HG02642 (cell line): ENCODE results near the gene NOS1AP.

ENCODE experiments used
- ATAC-seq: cut with Tn5 transposase; IDR thresholded peaks from one replicate; pipeline ENCODE4 v1.9.1; 2021; ENCODE audit warnings: mild to moderate bottlenecking; ENCODE audit not compliant: unreplicated experiment, poor library complexity

NOS1AP gene

DNA sequence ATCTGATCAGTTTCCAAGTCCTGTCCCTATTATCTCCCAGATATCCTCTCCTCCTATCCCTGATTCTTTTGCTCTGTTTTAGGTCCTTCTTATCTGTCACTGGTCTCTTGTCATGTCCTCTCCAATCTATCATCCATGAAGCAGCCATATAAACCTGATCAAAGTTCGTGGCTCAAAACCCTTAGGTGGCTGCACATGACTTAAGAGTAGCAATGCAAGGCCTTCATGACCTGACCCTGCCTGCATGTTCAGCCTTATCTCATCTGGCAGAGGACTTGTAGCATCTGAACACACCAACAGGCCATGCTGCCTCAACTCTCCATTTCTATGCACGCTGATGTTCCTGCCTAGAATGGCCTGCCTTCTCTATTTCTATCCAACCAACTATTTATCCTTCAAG, 65.2 kb downstream of the NOS1AP start:
- no peak for ATAC-seq

DNA sequence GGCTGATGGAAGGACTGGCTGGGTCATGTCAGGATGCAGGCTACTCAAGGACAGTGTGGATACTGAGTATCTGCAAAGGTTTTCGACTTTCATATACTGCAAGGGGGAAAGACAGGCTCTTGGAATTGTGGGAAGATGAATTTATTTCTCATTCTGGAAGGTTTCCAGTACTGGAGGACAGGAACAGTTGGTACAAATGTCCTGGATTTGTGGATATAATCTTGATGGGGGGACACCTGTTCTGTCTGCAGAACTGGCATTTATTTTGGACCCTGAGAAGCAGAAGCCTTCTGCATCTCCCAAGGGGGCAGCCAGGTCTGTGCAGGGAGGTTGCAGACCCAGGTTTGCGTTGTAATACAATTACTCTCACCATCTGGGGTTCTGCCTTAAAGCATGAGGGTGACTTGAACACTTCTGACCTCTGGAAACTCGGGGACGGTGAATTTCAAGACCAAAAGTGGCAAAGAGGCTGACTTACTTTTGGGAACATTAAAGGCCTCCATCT, 65.8 kb downstream of the NOS1AP start:
- ATAC-seq, result no peak

DNA sequence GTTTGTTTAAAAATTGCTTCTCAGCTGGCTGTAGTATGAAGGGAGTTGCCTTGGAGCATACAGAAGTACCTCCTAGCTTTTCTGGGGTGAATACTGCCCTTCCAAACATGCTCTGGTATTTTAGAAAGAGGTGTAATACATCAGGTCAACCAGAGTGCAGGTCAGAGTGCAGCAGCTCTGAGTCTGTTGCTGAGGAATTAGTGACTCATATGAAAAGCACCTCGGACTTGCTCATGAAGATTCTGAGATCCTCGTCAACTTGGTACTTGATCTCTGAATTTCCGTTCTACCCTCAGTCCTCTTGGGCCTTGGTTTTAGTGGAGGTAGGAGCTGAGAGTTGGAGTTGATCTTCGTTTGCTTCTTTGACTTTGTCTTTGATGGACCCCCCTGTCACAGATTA, 67.3 kb downstream of the NOS1AP start:
- no peak for ATAC-seq

DNA sequence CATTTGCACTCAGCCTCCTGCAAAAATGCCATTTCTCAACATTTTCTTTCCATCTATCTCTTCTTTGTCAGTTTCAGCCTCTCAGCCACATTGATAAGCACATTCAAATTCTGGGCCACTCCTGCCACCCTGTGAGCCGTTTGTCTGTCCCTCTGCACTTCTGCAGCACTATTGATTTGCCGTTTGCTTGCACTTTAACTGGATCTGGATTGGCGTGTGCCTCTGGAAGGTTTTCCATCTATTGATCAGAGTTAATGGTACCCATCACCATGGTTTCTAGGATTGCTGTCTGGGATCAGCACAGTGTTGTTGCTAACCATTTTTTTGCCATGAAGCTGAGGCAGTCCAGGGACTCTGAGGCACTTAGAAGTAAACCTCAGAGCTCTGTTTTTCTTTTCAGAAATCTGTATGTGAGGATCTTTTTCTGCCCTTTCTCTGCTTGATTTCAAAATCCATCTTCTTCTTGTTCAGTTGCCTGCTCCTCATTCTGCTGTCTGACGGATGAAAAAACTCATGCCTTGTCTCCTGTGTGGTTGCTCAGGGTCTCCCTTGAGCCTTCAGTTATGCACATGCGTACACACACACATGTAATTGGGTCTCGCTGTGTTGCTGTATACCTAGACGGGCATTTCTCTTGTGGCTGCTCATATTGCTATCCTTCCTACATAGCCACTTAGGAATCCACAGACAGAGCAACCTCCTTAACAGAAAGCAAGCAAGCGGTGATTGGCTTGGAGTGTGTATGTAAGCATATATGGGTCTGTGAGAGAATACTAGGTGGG, 67.9 kb downstream of the NOS1AP start:
- no peak for ATAC-seq

DNA sequence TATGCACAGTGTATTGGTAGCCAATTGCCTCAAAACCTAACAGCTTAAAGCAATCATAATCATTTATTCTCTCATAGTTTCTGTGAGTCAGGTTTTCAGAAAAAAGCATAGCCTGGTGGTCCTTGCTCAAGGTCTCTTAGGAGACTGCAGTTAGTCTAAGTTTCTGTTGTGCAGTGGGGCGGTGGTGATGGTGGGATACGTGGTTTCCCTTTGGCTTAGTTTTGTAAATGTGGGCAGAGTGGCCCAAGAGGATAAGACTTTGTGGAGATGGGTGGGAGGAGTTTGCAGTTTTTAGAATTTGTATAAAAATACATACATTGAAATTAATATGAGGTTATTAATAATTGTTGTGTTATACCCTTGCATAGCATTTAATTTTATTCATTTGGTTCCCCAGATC, 68.6 kb downstream of the NOS1AP start:
- ATAC-seq, result no peak

DNA sequence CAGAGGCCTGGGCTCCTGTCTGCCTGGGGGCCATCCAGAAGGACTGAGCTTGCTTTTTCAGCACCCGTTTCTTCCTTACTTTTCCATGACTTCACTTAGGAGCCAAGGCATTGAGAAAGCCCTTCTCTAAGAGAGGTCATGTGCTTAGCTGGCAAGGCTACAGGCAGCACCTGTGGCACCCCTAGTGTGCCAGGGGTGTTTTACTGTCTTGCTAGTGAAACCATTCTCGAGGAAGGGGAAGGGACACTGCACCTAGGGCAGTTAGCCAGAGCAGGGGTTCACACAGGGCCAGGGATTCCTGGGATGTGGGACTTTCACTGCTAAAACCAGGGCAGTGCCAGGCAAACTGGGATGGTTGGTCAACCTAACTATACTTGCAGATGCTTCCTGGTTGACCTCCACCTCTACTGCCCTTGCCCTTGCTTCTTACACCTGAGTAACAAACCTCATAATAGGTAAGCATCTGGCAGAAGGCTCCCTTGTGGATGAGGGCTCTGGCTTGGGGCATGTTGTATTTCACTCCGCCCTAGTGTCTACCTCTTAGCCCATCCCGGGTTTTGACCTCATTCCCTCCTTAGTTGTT, 69.2 kb downstream of the NOS1AP start:
- no peak for ATAC-seq

DNA sequence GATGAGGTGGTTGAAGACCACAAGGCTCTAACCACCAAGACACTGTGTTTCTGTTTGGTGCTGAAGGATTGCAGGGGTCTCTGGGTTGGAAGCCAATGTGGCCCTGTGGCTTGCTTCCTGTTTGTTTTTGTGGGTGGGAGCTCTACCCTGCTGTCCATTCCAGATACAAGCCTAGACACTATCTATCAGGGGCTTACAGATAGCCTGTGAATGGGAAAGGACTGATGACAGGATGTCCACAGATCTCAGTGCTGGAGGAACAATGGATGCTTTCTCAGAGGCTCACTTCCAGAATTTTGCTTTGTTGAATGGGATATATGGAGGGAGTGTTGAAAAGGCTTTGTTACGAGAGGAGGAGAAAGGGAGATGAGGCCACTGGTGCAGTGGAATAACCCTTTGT, 69.7 kb downstream of the NOS1AP start:
- no peak for ATAC-seq

DNA sequence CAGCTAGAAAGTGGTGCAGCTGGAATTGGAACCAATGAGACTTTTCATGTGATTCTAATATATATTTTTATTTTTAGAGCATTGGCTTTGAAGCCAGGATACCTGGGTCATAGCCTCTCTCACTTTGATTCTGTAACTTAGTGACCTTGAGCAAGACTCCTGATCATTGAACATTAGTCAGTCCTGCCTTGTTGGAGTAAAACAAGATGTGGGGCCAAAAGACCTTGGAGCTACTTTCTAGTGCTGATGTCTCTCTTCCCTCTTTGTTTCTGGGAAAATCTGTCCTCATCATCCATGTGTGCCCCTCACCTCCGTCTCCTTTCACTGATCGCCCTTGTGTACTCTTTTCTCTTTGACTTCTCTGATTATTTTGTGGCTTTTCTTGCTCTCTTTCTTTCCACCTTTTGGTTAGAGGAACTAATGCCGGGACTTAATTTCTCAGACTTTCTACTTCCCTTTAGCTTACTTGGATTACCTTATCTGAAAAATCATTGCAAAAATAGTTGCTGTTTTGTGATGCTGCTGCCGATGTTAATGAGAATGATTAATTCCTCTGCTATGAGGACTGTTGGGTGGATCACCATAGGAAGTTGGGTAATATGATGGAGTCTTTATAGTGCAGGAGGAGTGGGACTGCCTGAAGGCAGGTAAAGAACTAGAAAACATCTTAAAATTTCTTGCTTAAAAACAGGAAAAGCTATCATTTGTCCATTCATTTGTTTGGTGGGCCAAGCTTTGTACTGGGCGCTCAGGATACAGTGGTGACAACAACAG, 72.0 kb downstream of the NOS1AP start:
- no peak for ATAC-seq

DNA sequence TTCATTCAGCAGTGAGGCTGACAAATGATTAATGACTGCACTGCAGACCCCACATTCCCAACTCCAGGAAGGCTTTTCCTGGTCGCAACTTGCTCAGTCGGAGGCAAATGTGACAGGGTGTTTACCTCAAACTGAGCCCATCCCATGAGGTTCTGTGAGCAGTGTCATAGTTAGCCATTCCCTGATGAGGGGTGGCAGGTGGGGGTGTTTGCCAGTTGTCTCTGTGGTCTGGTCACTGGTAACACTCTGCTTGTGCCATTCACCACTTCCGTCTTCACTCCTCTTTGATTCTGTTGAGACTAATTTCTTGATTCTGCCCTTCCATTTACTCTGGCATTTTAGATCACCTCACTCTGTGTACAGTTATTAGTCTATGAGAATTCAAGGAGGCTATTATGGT, 73.5 kb downstream of the NOS1AP start:
- ATAC-seq, result no peak

DNA sequence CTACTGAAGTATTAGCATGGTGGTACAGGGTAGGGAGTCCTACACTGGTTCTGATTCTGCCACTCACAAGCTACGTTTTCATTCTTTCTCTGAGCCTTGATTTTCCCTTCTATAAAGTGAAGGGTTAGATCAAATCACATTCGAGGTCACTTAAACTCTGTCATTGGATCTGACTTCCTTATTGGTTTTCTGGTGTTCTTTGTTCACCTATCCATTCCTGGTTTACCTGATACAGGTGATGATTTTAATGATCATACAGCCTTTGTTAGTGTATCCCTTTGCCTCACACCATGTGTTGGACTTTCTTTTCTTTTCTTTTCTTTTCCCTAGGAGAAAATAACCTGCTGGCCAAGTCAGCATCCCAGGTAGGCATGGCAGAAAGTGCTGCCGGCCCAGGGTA, 74.8 kb downstream of the NOS1AP start:
- ATAC-seq, result no peak

DNA sequence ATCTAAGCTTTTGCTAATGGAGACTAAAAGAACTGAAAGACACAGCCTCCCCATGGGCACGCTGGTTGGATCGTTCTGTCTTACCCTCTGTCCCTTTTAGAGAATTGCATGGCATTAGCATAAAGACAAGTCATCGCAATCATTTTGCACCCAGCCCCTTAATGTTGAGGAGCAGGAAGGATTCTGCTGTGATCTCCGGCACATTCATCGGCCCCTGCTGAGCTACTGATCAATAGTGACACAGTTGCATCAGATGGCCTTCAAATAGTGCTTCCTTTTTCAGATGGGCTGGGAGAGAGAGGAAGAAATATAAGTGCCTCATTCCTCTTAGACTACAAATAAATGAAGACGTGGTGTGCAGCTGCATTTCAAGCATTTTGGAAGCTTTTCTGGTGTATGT, 75.4 kb downstream of the NOS1AP start:
- no peak for ATAC-seq

DNA sequence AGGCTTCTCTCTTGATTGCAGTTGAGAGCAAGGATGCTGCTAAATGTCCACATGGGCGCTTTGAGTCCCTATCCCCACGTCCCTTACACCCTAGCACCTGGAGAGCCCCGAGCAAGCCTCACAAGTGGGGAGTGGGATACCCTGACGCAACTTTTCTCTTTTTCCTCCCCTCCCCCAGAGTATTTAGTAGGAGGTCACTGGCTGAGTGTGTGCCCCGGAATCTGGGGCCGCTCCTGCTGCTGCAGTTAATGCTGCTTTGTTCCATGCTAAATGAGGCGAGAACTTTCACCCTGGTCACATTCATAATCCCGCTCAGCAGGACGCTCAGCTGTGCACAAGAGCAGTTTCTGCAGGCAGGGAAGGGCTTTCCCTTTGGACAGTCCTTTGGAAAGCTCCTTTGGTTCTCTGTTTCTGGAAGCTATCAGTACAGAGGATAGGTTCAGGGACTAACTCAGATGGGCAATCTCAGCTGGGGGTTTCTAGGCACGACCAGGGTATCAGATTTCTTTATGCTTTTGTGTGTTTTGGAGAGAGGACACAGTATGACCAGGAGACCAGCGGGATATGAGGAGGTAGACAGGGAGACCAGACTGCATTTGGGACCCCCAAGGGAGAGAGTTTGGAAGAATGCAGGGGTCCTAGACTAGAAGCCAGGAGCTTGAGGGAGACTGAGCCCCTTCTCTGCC, 75.9 kb downstream of the NOS1AP start:
- no peak for ATAC-seq

DNA sequence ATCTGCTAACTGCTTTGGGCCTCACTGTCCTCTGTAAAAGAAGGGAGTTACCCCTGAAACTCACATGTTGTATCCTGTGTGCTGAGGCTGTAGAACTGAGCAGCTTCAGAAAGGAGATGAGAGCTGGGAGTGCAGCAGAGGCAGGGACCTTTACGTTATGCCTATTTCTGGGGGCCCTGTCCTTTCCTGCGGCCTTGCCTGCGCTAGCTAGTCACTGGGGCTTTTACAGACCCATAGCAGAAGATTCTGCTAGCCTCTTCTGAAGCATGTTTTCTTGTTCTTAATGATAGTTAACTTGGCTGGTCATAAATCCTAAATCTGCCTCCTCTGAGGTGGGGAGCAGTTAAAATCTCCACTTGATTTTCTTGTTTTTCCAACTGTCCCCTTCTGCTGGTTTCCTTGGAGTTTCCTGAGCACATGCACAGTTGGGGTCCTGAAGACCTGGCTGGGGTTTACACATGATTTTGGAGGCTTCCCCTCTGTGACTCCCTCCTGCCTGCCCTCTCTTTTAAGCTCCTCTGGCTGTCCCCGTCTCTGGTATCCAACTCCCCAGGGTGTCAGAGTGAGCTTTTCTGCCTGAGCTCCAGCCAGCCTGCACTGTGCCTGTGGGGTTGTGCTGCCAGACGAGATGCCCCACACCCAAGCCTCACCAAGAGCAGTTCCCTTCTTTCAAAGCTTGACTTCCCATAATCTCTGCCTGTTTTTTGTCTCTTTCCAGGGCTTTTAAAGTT, 76.6 kb downstream of the NOS1AP start:
- no peak for ATAC-seq

DNA sequence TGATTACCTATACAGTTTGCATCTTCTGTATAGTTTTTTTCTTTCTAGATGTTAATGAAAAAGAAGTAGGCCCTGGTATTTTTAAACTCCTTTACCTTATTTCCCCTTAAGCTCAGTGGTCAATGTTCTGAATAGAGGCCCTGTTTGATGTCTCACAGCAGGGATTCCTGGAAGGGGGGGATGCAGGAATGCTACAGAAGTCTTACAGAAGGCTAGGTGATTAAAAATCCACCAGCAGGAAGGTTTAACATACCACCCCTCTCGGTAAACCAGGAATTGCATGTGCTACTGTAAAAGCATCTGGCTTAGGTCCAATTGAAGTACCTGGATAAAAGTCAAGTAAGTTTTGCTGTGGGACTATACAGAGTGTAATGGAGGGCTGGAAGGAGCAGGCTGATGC, 78.3 kb downstream of the NOS1AP start:
- ATAC-seq, result no peak

DNA sequence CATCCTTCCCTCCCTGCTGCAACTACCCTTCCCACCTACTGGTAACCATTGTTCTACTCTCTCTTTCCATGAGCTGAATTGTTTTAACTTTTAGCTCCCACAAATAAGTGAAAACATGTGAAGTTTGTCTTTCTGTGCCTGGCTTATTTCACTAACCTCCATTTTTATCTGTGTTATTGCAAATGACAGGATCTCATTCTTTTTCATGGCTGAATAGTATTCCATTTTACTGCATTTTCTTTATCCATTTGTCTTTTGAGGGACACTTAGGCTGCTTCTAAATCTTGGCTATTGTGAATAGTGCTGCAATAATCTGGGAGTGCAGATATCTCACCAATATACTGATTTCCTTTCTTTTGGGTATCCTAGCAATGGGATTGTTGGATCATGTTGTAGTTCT, 80.6 kb downstream of the NOS1AP start:
- no peak for ATAC-seq

DNA sequence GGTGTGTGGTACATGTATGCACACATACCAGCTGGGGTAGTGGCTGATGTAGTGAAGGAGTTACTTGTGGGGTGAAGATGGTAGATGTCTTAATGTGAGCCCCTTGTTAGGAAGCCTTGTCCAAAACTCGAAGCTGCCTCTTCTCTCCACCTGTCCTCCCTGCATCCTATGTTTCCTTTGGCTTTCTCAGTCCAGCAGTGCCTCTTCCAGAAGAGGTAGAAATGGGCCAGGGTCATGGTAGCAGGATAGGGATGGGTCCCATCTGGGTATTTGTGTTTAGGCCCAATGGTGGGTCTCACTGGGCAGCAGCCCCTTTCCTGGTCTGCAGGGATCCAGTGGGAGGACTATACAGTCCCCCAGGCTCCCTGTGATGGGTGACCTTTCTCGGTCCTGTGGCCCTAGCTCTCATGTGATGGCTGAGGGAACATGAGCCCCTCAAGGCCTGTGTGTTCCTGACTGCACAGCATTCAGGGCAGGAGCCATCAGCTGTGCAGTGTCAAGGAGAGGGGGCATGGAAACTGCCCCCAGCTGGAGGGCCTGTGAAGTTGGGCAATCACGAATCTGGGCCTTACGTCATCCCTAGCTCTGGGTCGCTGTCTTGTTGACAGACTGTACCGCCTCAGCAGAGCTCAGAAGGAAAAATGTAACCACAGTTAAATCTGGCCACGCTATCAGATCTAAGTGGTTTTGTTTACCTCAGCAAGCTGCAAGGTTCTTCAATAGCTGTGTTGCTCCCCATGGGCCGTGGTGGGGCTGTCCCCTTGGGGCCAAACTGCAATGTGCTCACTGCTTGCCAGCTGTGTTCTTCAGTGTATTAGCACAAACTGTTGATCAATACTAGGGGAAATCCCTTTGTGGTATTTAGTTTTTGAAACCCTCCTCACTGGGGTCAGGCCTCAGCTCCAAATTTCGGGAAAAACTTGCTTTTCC, 82.7 kb downstream of the NOS1AP start:
- no peak for ATAC-seq

DNA sequence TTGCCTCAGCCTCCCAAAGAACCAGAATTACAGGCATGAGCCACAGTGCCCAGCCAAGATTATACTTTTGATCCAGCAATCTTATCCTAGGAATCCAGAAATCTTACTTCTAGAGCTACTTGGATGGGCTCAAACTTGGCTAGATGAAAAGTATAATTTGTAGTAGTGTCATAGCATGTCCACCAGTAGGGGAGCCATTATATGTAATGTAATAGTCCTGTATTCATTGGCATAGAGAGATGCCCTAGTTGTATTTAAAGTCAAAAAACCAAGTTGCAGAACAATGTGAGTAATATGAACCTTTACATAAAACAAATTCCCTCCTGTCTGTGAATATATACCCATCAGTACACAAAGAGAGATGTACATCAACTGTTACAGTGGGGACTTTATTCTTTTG, 83.9 kb downstream of the NOS1AP start:
- ATAC-seq, result no peak

DNA sequence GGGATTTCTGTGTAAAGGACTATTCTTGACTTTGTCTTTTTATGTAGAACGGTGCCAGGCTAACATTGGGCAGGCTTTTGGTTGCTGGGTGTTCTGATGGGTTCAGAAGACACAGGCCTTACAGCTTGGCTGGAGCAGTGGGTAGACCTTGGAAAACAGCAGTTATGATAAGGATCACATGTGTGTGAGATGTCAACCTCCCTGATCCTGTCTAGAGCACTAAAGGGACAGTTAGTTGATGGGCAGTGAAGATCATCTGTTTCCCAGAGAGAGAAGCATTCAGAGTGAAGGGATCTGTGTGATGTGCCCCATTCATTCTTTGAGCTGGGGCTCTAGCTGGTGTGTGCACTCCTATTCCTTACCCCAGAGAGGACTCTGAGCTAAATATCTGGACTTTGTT, 88.0 kb downstream of the NOS1AP start:
- no peak for ATAC-seq

DNA sequence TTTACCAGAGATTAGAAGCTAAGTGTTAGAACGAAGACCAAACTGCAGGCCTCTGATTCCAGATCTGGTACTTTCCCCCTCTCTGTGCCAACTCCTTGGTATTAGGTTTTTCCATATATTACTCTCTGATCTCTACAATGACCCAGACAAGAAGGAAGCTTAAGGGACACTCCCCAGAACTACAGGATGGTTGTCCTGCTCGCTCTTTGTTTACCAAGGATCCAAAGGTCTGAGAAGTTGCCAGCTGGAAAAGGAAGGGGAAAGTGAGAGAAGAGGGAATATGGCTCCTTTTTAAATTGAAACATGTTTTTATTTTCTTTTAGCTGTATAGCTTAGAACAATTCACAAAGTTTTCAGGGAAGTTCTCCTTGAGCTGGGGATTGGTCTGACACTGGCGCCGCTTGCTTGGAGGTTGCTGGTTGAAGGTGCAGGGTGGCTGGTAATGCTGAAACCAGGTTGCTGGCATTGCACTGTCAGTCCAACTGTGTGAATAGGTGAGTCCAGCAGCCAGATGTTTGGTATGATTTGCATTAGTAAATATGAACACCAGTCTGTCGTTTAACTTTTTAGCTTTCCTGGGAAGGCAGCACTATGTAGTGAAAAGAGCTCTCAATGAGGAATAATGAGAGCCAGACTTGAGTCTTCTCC, 89.3 kb downstream of the NOS1AP start:
- ATAC-seq, result no peak
